Parathyroid adenoma (tissue), 2 donors: ENCODE measurements around the gene SFMBT2.

Experiments used
- H2AFZ ChIP-seq: fragments of 300-600 bp; sonication (generic); one replicate; pipeline ENCODE4 v1.7.0; 2017; ENCODE audit warnings: antibody characterized with exemption, mild to moderate bottlenecking
- H3K27ac ChIP-seq: fragments of 300-600 bp; sonication (generic); one replicate; pipeline ENCODE4 v1.7.0; 2017
- H3K27me3 ChIP-seq: fragments of 300-600 bp; sonication (generic); one replicate; pipeline ENCODE4 v1.7.0; 2017; ENCODE audit warnings: low read length; ENCODE audit not compliant: control insufficient read depth, insufficient read depth
- H3K36me3 ChIP-seq: fragments of 300-600 bp; sonication (generic); one replicate; pipeline ENCODE4 v1.7.0; 2017; ENCODE audit warnings: low read length; ENCODE audit not compliant: control insufficient read depth, insufficient read depth
- H3K4me1 ChIP-seq: fragments of 300-600 bp; sonication (generic); one replicate; pipeline ENCODE4 v1.7.0; 2017; ENCODE audit warnings: control low read depth
- H3K4me2 ChIP-seq: fragments of 300-600 bp; sonication (generic); one replicate; pipeline ENCODE4 v1.7.0; 2017; ENCODE audit warnings: low read length
- H3K4me3 ChIP-seq: fragments of 300-600 bp; sonication (generic); one replicate; pipeline ENCODE4 v1.7.0; 2017; ENCODE audit warnings: low read depth, low read length
- H3K79me2 ChIP-seq: fragments of 300-600 bp; sonication (generic); one replicate; pipeline ENCODE4 v1.7.0; 2017; ENCODE audit warnings: control low read depth
- H3K9ac ChIP-seq: fragments of 300-600 bp; sonication (generic); one replicate; pipeline ENCODE4 v1.7.0; 2017; ENCODE audit warnings: mild to moderate bottlenecking
- H3K9me3 ChIP-seq: fragments of 300-600 bp; sonication (generic); one replicate; pipeline ENCODE4 v1.7.0; 2017; ENCODE audit warnings: low read length; ENCODE audit not compliant: control insufficient read depth
- TF ChIP-seq, protein P1 (sequence below): fragments of 300-600 bp; sonication (generic); IDR thresholded peaks from one replicate; pipeline ENCODE4 v1.7.0; 2017; ENCODE audit warnings: antibody characterized with exemption, mild to moderate bottlenecking
- donor health status: primary hyperparathyroidism.

SFMBT2 gene

DNA sequence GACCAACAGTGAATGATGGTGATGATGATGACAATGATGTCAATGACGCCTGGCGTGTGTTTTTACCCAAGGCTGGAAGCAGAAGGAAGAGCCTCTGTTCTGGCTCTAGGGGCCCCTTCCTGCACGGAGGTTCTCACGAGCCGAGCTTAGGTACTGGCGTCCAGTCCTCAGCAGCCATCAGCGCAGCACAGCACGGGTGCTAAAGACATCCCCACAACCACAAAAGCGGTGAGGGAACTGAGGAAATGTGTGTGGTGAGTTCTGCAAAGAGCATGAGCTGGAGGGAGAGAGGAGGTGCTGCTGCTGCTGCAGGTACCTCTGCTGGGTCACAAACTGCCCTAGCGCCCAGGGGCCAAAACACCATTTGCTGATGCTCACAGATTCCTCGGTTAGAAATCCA lies 81.6 kb downstream of the SFMBT2 start:
- TF ChIP-seq, protein P1, sequence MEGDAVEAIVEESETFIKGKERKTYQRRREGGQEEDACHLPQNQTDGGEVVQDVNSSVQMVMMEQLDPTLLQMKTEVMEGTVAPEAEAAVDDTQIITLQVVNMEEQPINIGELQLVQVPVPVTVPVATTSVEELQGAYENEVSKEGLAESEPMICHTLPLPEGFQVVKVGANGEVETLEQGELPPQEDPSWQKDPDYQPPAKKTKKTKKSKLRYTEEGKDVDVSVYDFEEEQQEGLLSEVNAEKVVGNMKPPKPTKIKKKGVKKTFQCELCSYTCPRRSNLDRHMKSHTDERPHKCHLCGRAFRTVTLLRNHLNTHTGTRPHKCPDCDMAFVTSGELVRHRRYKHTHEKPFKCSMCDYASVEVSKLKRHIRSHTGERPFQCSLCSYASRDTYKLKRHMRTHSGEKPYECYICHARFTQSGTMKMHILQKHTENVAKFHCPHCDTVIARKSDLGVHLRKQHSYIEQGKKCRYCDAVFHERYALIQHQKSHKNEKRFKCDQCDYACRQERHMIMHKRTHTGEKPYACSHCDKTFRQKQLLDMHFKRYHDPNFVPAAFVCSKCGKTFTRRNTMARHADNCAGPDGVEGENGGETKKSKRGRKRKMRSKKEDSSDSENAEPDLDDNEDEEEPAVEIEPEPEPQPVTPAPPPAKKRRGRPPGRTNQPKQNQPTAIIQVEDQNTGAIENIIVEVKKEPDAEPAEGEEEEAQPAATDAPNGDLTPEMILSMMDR: no peak
- H3K4me1 ChIP-seq: no peaks in the 10 kb centered on the region
- H3K9me3 ChIP-seq: no peaks in the 10 kb centered on the region
- no peak overlapping the region for H3K9ac ChIP-seq
- no peak overlapping the region for H3K4me2 ChIP-seq
- no peaks in the 10 kb centered on the region for H3K27me3 ChIP-seq
- no peak overlapping the region for H2AFZ ChIP-seq
- no peak overlapping the region for H3K27ac ChIP-seq
- peaks cover 8% of the 10 kb centered on the region for H3K79me2 ChIP-seq
- no peaks in the 10 kb centered on the region for H3K36me3 ChIP-seq
- H3K4me3 ChIP-seq: no peak overlapping the region

DNA sequence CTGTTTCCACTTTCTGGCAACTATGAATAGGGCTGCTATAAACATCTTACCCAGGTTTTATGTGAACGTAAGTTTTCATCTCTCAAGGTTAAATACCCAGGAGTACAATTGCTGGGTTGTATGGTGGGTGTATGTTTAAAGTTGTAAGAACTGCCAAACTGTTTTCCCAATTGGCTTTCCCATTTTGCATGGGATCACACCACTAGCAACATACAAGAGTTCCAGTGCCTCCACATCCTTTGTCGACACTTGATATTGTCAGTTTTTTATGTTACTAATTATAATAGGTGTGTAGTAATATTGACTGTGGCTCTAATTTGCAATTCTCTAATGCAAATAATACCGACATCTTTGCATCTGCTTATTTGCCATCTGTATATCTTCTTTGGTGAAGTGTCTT lies 82.9 kb downstream of the SFMBT2 start:
- H3K4me3 ChIP-seq: no peak overlapping the region
- H2AFZ ChIP-seq: no peak overlapping the region
- no peak overlapping the region for H3K9ac ChIP-seq
- H3K4me2 ChIP-seq: no peak overlapping the region
- H3K9me3 ChIP-seq: no peaks in the 10 kb centered on the region
- TF ChIP-seq, protein P1: no peak
- H3K79me2 ChIP-seq: peaks cover 5% of the 10 kb centered on the region
- H3K27me3 ChIP-seq: no peaks in the 10 kb centered on the region
- H3K36me3 ChIP-seq: no peaks in the 10 kb centered on the region
- H3K27ac ChIP-seq: no peak overlapping the region
- H3K4me1 ChIP-seq: no peaks in the 10 kb centered on the region

DNA sequence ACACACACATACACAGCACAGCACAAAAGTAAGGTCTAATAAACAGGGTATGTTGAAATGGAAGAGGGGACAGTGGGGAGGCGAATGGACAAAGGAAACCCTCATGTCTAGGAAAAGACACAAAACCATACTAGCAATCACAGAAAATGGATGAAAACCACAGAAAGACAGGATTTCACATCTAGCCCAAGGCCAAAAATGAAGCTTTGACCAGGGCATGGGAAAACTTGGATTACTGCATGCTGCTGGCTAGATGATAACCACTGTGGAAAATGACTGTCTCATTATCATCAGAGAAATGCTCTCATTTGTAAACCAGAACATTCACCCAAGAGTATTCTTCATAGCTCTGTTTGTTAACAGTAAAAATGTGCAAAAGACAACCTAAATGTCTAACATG lies 88.2 kb downstream of the SFMBT2 start:
- no peaks in the 10 kb centered on the region for H3K36me3 ChIP-seq
- no peaks in the 10 kb centered on the region for H3K27me3 ChIP-seq
- H3K79me2 ChIP-seq: peaks cover 8% of the 10 kb centered on the region
- H2AFZ ChIP-seq: no peak overlapping the region
- H3K4me1 ChIP-seq: no peaks in the 10 kb centered on the region
- TF ChIP-seq, protein P1: no peak
- no peak overlapping the region for H3K4me3 ChIP-seq
- H3K9me3 ChIP-seq: no peaks in the 10 kb centered on the region
- H3K27ac ChIP-seq: no peak overlapping the region
- no peak overlapping the region for H3K9ac ChIP-seq
- no peak overlapping the region for H3K4me2 ChIP-seq

DNA sequence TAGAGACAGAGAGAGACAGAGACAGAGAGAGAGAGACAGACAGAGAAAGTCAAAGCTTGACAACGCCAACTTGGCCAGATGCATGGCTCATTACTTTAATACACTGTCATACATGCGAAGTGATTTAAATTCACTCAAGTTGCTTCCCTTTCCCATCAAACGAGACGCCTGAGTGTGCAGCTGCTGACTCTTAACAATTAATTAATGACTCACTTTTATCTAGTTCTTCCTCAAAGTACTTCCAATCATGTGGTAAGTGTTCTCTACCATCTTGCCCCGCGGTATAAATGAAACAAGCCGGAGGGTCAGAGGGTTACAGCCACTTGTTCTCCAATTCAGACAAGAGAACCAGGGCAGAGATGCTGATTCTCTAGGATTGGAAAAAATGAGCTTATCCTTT lies 90.8 kb downstream of the SFMBT2 start:
- no peaks in the 10 kb centered on the region for H3K27me3 ChIP-seq
- H3K36me3 ChIP-seq: no peaks in the 10 kb centered on the region
- TF ChIP-seq, protein P1: no peak
- no peak overlapping the region for H3K4me3 ChIP-seq
- H2AFZ ChIP-seq: no peak overlapping the region
- H3K9ac ChIP-seq: no peak overlapping the region
- H3K4me1 ChIP-seq: no peaks in the 10 kb centered on the region
- H3K79me2 ChIP-seq: peaks cover 14% of the 10 kb centered on the region
- no peak overlapping the region for H3K4me2 ChIP-seq
- H3K27ac ChIP-seq: no peak overlapping the region
- no peaks in the 10 kb centered on the region for H3K9me3 ChIP-seq

DNA sequence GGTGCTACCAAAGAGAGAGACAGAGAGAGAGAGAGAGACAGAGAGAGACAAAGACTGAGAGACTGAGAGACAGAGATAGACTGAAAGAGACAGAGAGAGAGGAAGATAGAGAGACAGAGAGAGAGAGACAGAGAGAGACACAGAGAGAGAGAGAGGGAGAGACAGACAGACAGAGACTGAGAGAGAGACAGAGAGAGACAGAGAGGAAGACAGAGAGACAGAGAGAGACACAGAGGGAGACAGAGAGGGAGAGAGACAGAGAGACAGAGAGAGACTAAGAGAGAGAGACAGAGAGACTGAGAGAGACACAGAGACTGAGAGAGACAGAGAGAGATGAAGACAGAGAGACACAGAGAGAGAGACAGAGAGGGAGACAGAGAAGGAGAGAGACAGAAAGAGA lies 91.2 kb downstream of the SFMBT2 start:
- no peak overlapping the region for H2AFZ ChIP-seq
- H3K4me1 ChIP-seq: no peaks in the 10 kb centered on the region
- TF ChIP-seq, protein P1: no peak
- no peak overlapping the region for H3K9ac ChIP-seq
- H3K27ac ChIP-seq: no peak overlapping the region
- H3K4me2 ChIP-seq: no peak overlapping the region
- H3K79me2 ChIP-seq: peaks cover 15% of the 10 kb centered on the region
- no peaks in the 10 kb centered on the region for H3K27me3 ChIP-seq
- H3K36me3 ChIP-seq: no peaks in the 10 kb centered on the region
- H3K4me3 ChIP-seq: no peak overlapping the region
- no peaks in the 10 kb centered on the region for H3K9me3 ChIP-seq
